ENCODE results near the gene TRPM3.

GRCh38 chr9:70490478-70490877 lies 630.9 kb downstream of the TRPM3 start:
- TF ChIP-seq CTCF (conservative IDR thresholded peaks at IDR 0.05) = no peak
- no peak for TF ChIP-seq ZFX (IDR thresholded peaks at IDR 0.05)

All from C4-2B (cell line).